ENCODE data around the gene FOXB1.

Gene FOXB1

GRCh38 chr15:60020736-60021135 lies 16.6 kb downstream of the FOXB1 start:
- DNase-seq = no peak
- TF ChIP-seq GATA1 (IDR thresholded peaks at IDR 0.05; ENCODE audit: low read depth, low read length) (no peak), POLR2A (IDR thresholded peaks at IDR 0.05; ENCODE audit: low read length) (no peak)

DNA sequence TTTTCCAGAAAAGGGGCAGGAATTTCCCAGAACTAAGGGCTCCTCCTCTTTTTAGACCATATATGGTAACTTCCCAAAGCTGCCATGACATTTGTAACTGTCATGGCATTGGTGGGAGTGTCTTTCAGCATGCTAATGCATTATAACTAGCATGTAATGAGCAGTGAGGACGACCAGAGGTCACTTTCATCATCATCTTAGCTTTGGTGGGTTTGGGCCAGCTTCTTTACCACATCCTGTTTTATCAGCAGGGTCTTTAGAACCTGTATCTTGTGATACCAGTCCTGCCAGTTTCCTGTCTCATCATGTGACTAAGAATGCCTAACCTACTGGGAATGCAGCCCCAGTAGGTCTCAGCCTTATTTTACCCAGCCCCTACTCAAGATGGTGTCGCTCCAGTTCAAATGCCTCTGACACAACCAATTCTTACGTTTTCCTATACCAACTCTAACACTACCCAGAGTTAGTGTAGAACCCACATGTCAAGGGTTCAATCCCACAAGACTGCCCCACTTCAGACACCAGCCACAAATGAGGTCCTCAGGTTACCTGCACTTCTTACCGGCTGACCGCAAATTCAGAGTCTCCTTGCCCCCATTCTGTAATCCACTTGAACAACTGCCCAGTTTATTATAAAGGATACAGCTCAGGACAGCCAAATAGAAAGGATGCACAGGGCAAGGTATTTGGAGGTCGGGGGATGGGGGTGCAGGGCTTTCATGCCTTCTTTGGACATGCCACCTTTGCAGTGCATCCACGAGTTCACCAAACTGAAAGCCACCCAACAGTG lies 17.7 kb downstream of the FOXB1 start:
- DNase-seq = no peak
- TF ChIP-seq GATA1 (IDR thresholded peaks at IDR 0.05; ENCODE audit: low read depth, low read length) (no peak), POLR2A (IDR thresholded peaks at IDR 0.05; ENCODE audit: low read length) (no peak)

GRCh38 chr15:60022379-60022741 lies 18.2 kb downstream of the FOXB1 start:
- no peak for TF ChIP-seq POLR2A (IDR thresholded peaks at IDR 0.05; ENCODE audit: low read length)
- no peak for DNase-seq

DNA sequence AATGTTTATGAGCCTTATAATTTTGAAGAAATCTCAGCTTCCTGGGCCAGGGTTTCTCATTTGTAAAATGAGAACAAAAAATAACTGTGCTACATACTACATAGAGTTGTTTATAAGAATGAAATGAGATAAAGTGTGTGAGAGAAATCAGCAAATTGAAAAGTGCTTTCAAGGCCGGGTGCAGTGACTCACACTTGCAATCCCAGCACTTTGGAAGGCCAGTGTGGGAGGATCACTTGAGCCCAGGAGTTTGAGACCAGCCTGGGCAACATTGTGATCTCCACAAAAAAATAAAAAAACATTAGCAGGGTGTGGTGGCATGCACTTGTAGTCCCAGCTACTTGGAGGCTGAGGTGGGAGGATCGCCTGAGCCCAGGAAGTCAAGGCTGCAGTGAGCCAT lies 22.4 kb downstream of the FOXB1 start:
- no peak for DNase-seq
- TF ChIP-seq GATA1 (IDR thresholded peaks at IDR 0.05; ENCODE audit: low read depth, low read length) = no peak
- no peak for TF ChIP-seq POLR2A (IDR thresholded peaks at IDR 0.05; ENCODE audit: low read length)

DNA sequence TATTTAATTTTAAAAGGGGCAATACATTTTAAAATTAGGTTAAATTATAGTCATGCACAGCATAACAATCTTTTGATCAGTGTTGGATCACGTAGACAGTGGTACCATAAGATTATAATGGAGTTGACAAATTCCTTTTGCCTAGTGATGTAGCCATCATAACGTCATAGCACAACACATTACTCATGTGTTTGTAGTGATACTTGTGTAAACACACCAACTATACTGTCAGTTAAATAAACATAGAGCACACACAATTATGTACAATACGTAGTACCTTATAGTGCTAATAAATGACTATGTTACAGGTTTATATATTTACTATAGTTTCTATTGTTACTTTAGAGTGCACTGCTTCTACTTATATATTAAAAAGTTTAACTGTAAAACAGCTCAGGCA lies 31.2 kb downstream of the FOXB1 start:
- DNase-seq = no peak
- TF ChIP-seq POLR2A (IDR thresholded peaks at IDR 0.05; ENCODE audit: low read length) (no peak), GATA1 (IDR thresholded peaks at IDR 0.05; ENCODE audit: low read depth, low read length) (no peak)

DNA sequence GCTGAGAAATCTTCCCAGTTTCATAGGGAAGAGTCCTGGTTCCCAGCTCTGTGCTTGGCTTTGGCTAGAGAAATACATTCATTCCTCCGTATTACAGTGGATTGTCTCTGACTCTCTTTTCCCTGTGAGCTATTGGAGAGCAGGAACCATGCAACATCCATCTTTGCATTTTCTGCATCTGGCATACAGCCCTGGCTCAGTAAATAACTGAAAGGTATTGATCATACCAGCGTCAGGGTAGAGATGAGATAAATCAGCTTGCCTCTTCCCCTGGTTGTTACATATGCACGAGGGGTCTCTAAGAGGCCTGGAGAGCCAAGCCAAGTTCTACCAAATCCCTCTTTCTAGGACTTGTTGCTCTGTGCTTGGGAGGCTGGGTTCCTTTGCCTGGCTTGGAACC lies 35.2 kb downstream of the FOXB1 start:
- no peak for DNase-seq
- TF ChIP-seq POLR2A (IDR thresholded peaks at IDR 0.05; ENCODE audit: low read length) (no peak), GATA1 (IDR thresholded peaks at IDR 0.05; ENCODE audit: low read depth, low read length) (no peak)

DNA sequence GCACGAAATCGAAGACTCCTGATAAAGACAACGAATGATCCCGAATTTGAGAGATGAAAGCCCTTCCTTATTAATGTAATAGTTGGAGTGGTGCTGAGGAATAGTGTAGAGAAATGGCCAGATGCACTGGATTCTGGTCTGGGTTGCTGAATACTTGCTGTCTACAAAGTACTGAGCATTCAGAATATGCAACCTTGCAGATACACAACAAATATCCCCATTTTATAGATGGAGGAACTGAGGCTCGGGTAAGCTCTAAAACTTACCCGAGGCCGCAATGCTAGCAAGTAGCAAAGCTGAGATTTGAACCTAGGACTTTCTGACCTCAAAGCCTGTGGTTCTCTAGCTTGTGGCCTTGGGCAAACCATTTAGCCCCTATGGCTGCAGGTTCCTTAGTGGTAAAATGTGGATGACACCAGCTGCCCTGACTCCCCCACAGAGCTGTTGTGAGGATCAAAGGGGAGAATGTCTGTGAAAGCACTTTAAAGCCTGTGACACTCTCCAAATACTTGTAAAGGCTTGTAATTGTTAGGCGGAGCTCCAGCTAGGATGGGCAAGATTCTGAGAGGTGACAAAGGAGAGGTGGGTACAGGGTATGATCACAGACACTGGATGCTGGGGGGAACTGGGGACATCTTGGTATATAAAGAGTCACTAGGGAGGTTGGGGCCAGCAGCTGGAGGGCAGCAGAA lies 39.8 kb downstream of the FOXB1 start:
- TF ChIP-seq POLR2A (IDR thresholded peaks at IDR 0.05; ENCODE audit: low read length) (no peak), GATA1 (IDR thresholded peaks at IDR 0.05; ENCODE audit: low read depth, low read length) (no peak)
- no peak for DNase-seq

- TF ChIP-seq POLR2A (IDR thresholded peaks at IDR 0.05; ENCODE audit: low read length) (no peak), GATA1 (IDR thresholded peaks at IDR 0.05; ENCODE audit: low read depth, low read length) (no peak)
- DNase-seq = no peak
These were observed 40.6 kb downstream of the FOXB1 start for GRCh38 chr15:60044636-60045270.

- no peak for TF ChIP-seq POLR2A (IDR thresholded peaks at IDR 0.05; ENCODE audit: low read length)
- TF ChIP-seq GATA1 (IDR thresholded peaks at IDR 0.05; ENCODE audit: low read depth, low read length) = no peak
- DNase-seq = no peak
These were observed 43.6 kb downstream of the FOXB1 start for GRCh38 chr15:60047701-60048100.

DNA sequence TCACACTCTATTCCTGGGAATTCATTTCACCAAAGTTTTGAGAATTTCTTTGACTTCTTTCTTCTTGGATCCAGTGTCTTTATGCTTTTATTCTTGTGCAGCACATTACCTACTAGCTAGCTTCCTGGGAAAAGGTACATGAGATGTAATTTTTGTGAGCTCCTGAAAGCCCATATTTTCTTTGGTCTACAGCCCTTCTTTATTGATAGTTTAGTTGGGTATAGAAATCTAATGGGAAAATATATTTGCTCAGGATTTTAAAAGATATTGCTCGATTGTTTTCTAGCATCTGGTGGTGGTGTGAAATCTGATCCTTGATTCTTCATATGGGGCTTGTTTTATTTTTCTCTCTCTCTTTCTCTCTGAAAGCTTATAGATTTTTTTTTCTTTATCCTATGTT lies 45.8 kb downstream of the FOXB1 start:
- TF ChIP-seq GATA1 (IDR thresholded peaks at IDR 0.05; ENCODE audit: low read depth, low read length) (no peak), POLR2A (IDR thresholded peaks at IDR 0.05; ENCODE audit: low read length) (no peak)

GRCh38 chr15:60052796-60053195 lies 48.7 kb downstream of the FOXB1 start:
- TF ChIP-seq GATA1 (IDR thresholded peaks at IDR 0.05; ENCODE audit: low read depth, low read length) = no peak
- no peak for TF ChIP-seq POLR2A (IDR thresholded peaks at IDR 0.05; ENCODE audit: low read length)
- DNase-seq = no peak

More for the DNA sequence above, 45.8 kb downstream of the FOXB1 start:
- DNase-seq = no peak

DNA sequence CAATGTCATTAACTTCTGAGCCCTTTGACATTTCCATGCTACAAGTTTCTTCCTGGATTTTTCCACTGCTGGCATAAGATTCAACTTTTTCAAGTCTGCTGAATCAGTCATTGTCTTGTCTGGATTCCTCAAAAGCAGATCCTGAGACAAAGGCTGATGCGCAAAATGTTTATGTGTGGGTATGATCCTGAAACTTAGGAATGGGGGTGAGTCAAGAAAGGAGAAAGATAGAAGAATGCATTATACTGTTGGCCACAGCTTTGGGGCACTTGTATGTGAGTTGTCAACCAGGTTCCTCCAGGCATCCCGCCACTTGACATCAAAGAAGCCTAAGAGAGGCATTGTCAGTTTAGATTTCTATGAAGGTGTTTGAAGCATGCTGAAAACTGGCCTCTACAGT lies 50.4 kb downstream of the FOXB1 start:
- no peak for DNase-seq
- TF ChIP-seq GATA1 (IDR thresholded peaks at IDR 0.05; ENCODE audit: low read depth, low read length) (no peak), POLR2A (IDR thresholded peaks at IDR 0.05; ENCODE audit: low read length) (no peak)

Measured in erythroblast (primary cell).